GM18508 (cell line): ENCODE data around the gene ABHD16A.

ENCODE experiments used
- ATAC-seq: cut with Tn5 transposase; IDR thresholded peaks from one replicate; pipeline ENCODE4 v1.9.1; 2021; ENCODE audit warnings: moderate number of reproducible peaks; ENCODE audit not compliant: insufficient read depth, unreplicated experiment

The ABHD16A gene

GRCh38 chr6:31733734-31734133 lies 30.6 kb upstream of the ABHD16A start:
- ATAC-seq, result no peak

- no peak for ATAC-seq
Observed at GRCh38 chr6:31732029-31732428, 28.9 kb upstream of the ABHD16A start.

- ATAC-seq, result no peak
Observed at GRCh38 chr6:31730631-31731086, 27.5 kb upstream of the ABHD16A start.

- no peak for ATAC-seq
Observed at GRCh38 chr6:31729979-31730630, 27.0 kb upstream of the ABHD16A start.

- ATAC-seq, result no peak
Observed at GRCh38 chr6:31729515-31729978, 26.4 kb upstream of the ABHD16A start.

GRCh38 chr6:31728767-31729514 lies 25.8 kb upstream of the ABHD16A start, which contains the start of gene DDAH2:
Gene DDAH2, minus strand, starts transcription at chr6:31729299. Its CDS starts 138 bp downstream, at chr6:31729161.
- ATAC-seq, result no peak

GRCh38 chr6:31727717-31728671 lies 24.9 kb upstream of the ABHD16A start:
- no peak for ATAC-seq

- ATAC-seq, result no peak
Observed at GRCh38 chr6:31727034-31727716, 24.1 kb upstream of the ABHD16A start.

GRCh38 chr6:31725502-31726350 lies 22.6 kb upstream of the ABHD16A start:
- ATAC-seq, result no peak

- no peak for ATAC-seq
Observed at GRCh38 chr6:31723980-31724691, 21.0 kb upstream of the ABHD16A start.

GRCh38 chr6:31723245-31723979 lies 20.3 kb upstream of the ABHD16A start, which contains the start of gene MPIG6B:
Gene MPIG6B, plus strand, starts transcription at chr6:31723373. Its CDS starts 11 bp downstream, at chr6:31723384.
- no peak for ATAC-seq

GRCh38 chr6:31722173-31722572 lies 19.0 kb upstream of the ABHD16A start:
- no peak for ATAC-seq

- no peak for ATAC-seq
Observed at GRCh38 chr6:31721351-31722020, 18.4 kb upstream of the ABHD16A start, which contains the start of gene LY6G6C. Gene LY6G6C, minus strand, starts transcription at chr6:31721746. Its CDS starts 67 bp downstream, at chr6:31721679.

GRCh38 chr6:31720196-31720770 lies 17.2 kb upstream of the ABHD16A start:
- ATAC-seq, result no peak

GRCh38 chr6:31719001-31719400 lies 15.9 kb upstream of the ABHD16A start:
- ATAC-seq, result no peak

GRCh38 chr6:31718265-31718664 lies 15.1 kb upstream of the ABHD16A start:
- ATAC-seq, result no peak
